H1 (cell line): ENCODE measurements around the gene MRI1. TPM values are rescaled to one million over a fixed set of nuclear protein-coding genes. Genes with fewer than 3 reads are reported as not detected.

Source experiments
- CHD1 ChIP-seq: IDR thresholded peaks from 2 replicates; pipeline ENCODE4 v1.6.1; 2012; ENCODE audit warnings: low read depth, low read length, improper control_type of control experiment
- CHD2 ChIP-seq: IDR thresholded peaks from 2 replicates; pipeline ENCODE4 v1.6.1; 2012; ENCODE audit warnings: low read length, improper control_type of control experiment
- FOSL1 ChIP-seq: IDR thresholded peaks from 2 replicates; pipeline ENCODE4 v1.6.1; 2011; ENCODE audit warnings: mild to moderate bottlenecking, low read depth, low read length, moderate library complexity; ENCODE audit not compliant: insufficient read depth
- NRF1 ChIP-seq: IDR thresholded peaks from 2 replicates; pipeline ENCODE4 v1.6.1; 2011; ENCODE audit warnings: mild to moderate bottlenecking, low read depth, low read length, improper control_type of control experiment
- POU5F1 ChIP-seq: IDR thresholded peaks from 2 replicates; pipeline ENCODE4 v1.6.1; 2011; ENCODE audit warnings: low read depth, mild to moderate bottlenecking, low read length, moderate library complexity
- RAD21 ChIP-seq, 2 experiments: IDR thresholded peaks in 1 of 2; conservative IDR thresholded peaks in 1 of 2; 2 replicates each; pipeline ENCODE4 v1.6.1; 2011; ENCODE audit warnings: low read depth in 2 of 2, low read length in 2 of 2, improper control_type of control experiment in 1 of 2, inconsistent platforms in 1 of 2, mild to moderate bottlenecking in 1 of 2, moderate library complexity in 1 of 2
- SP4 ChIP-seq: IDR thresholded peaks from 2 replicates; pipeline ENCODE4 v1.6.1; 2012; ENCODE audit warnings: low read length, inconsistent platforms
- polyA plus RNA-seq, 7 experiments: library from polyadenylated mRNA; depleted of rRNA in 3 of 7; stranded (reverse) in 5 of 7; unstranded in 2 of 7; fragments of >200 nt in 5 of 7; fragments of 200-250 nt in 2 of 7; gene quantifications; 1 replicate in 5 of 7; 2 replicates in 1 of 7; 4 replicates in 1 of 7; pipeline versions ENCODE4 v1.2.1 to v1.2.3, GENCODE V29; 2011 to 2013; ENCODE audit warnings: missing spikeins in 2 of 7, mixed read lengths in 2 of 7
- total RNA-seq: library from RNA; stranded (reverse); fragmentation: NEBNext Ultra II Directional; extraction: Animal tissue kit (Norgen Biotek cat#: 25700); gene quantifications from 2 replicates; pipeline ENCODE4 v1.2.1, GENCODE V29; 2021

The MRI1 gene
- total and polyA plus RNA-seq, 2 of the 8 experiments (the other 6 are each of a cell fraction or from before 2014, with no cell fraction given) = 24.5 to 29.5 TPM

DNA sequence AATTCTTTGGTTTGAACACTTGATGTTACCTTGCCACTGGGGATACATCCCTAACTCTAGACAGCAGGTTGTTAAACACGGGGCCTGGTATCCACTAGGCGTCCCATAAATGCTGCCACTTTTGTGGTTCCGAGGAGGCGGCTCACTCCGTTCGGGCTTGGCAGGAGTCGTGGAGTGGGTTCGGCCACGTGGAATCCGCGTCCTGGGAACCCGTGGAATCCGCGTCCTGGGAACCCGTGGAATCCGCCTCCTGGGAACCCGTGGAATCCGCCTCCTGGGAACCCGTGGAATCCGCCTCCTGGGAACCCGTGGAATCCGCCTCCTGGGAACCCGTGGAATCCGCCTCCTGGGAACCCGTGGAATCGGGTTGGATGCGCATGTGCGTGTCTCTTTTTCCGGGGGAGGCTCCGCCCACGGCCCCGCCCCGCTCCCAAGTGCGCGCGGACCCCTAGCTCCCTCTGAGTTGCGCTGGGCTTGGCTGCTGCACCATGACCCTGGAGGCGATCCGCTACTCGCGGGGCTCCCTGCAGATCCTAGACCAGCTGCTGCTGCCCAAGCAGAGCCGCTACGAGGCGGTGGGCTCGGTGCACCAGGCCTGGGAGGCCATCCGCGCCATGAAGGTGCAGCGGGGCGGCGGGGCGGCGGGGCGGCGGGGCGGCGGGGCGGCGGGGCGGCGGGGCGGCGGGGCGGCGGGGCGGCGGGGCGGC lies at the start of gene MRI1 (continued):
- TF ChIP-seq FOSL1 (no peak), POU5F1 (no peak), CHD1 (no peak), CHD2 (no peak), NRF1 (peak; percentile 39; the same call in 1 of the 2 replicates), SP4 (no peak), RAD21 (IDR thresholded peaks at IDR 0.05 in 1 of 2, conservative IDR thresholded peaks at IDR 0.05 in 1 of 2; ENCODE audit: low read depth in 2 of 2, low read length in 2 of 2) (no peak)
